Stimulated activated CD8-positive, alpha-beta memory T cell treated with anti-CD3 and anti-CD28 coated beads, Interleukin-4, amount 100 ng/mL, for 24 hours (primary cell): ENCODE data around the gene SPEG.

Experiments
- DNase-seq: peaks from one replicate; pipeline ENCODE4 v3.0.0-alpha.2; 2020; ENCODE audit warnings: low read depth

Gene SPEG

DNA sequence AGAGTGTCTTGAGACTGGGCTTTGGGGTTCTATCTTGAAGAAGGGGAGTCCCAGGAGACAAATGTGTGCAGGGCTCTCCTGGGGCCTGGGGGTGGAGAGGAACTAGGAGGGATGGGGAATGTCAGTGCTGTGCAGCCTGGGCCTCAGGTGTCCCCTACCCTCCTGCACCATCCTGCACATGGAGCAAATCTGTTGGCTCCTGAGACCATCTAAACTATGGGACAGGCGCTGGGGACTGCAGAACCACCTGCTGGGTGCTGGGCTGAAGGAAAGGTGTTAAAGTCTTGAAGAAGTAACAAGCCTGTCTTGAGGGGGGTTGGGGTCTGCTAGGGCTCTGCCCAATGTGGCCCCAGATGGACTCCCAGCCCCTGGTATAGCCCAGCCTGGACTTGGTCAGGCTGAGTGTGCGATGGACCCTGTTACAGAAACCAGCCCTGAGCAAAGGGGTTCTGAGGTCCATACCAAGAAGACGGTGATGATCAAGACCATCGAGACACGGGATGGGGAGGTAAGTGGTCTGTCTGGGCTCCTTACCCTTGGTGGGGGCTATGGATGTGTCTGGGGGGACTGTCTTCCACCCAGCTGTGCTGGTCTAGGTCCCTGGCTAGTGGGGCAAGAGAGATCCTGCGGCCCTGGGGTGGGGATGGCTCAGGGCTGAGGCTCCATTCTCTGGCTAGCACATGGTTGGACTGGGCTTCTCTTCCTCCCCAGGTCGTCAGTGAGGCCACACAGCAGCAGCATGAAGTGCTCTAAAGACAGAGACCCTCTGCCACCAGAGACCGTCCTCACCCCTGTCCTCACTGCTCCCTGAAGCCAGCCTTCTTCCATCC, 9.2 kb upstream of the SPEG start:
- no peak for DNase-seq

DNA sequence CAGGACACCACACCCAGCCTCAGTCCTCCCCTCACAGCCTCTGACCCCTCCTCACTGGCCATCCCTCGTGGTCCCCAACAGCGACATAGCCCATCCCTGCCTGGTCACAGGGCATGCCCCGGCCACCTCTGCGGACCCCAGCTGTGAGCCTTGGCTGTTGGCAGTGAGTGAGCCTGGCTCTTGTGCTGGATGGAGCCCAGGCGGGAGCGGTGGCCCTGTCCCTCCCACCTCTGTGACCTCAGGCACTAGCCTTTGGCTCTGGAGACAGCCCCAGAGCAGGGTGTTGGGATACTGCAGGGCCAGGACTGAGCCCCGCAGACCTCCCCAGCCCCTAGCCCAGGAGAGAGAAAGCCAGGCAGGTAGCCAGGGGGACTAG, 8.6 kb upstream of the SPEG start:
- DNase-seq: no peak

DNA sequence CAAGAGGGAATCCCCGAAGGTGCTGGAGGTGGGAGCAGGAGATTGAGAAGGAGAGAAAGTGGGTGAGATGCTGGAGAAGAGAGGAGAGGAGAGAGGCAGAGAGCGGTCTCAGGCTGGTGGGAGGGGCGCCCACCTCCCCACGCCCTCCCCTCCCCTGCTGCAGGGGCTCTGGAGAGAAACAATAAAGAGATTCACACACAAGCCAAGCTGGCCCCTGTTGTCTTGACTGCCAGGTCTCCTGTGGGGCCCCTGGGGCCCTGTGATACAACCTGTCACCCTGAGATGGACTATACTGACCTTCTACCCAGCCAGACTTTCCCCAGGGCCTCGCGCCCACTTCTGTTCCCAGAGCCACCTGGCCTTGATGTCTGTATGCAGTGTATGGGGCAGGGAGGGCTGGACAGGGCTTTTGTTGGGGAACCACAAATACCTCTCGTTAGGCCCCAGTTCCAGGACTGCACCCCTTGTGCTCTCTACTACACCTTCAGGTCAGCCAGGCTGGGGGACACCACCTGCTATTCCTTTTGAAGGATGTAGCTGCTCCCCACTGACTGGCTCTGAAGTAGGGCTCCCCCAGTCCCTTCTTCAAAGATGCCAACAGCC, 8.0 kb upstream of the SPEG start:
- DNase-seq: no peak

DNA sequence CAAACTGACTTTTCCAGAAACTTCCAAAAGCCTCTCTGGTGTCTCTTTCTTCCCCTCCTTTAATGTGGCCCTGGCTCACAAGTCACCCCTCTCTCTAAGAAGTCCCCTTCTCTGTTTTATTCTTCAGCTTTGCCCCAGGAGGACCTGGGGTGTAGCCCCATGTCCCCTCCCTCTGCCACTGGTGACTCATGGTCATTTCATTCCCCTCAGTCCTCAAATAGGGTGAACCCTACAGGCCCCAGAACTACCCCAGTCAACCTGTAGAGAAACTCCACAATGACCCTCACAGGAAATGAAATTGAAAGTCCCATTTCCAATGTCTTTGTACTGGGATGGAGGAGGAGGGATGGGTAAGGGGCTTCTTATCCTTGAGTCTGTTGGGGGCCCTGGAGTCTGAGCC, 6.2 kb upstream of the SPEG start:
- DNase-seq: no peak

DNA sequence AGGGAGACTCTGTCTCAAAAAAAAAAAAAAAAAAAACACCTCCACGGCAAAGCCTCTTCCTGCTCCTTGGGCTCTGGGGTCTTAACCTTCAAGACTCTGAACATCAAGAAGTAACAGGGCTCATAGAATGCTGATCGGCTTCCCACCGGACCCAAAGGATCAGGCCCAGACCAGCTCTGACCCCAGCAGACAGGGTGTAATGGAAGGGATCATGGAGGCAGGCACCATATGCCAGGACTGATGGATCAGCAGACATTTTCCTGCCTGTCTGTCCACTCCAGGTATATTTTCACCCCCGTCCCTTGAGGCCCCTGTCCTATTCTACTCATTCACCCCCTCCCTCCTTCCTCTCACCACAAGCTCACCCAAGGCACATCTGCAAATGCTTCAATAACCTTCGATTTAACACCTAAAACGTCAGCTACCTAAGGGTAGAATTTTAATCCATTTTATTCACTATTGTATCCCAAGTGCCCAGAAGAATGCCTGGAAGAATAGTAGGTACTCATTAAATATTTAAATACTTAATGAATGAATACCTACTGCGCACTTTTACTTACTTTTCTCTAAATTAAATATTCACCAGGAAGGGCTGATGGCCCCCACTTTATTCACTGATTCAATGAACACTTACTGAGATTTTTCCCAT, 4.6 kb upstream of the SPEG start:
- DNase-seq: no peak

DNA sequence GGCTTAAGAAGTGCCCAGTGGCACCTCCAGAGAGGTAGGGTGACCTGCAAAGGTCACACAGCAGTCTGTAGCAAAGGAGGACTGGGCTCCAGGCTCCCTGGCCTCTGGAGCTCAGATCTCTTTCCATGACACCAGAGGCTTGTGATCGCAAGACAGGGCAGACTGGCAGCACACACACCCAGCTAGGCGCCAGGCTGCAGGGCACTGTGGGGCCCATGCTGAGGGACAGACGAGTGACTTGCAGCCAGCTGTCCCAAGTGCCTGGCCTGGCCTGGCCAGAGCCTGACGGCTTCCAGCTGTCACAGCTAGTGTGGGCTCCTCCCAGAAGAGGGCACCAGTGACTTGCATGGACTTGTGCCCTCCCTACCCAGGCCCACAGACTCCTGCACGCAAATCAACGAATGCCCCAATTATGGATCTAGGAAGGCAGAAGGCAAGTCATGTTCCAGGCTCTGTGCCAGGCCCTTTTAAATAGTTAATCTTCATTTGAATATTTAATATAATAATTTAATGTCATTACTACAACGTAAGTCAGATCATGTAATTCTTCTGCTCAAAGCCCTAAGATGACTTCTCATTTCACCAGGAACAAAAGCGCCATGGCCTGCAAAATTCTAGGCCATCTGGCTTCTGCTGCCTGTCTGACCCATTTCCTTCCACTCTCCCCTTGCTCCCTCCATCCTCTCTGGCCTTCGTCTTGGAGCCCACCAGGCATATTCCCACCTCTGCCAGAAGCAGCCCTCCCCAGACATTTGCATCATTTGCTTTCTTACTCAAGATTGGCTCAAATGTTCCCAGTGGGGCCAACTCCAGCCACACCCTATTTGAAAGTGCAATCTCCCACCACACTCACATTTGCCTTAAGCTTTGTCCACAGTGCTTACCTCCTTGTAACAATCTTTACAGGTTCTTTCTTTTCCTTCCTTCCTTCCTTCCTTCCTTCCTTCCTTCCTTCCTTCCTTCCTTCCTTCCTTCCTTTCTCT, 3.7 kb upstream of the SPEG start:
- DNase-seq: no peak

DNA sequence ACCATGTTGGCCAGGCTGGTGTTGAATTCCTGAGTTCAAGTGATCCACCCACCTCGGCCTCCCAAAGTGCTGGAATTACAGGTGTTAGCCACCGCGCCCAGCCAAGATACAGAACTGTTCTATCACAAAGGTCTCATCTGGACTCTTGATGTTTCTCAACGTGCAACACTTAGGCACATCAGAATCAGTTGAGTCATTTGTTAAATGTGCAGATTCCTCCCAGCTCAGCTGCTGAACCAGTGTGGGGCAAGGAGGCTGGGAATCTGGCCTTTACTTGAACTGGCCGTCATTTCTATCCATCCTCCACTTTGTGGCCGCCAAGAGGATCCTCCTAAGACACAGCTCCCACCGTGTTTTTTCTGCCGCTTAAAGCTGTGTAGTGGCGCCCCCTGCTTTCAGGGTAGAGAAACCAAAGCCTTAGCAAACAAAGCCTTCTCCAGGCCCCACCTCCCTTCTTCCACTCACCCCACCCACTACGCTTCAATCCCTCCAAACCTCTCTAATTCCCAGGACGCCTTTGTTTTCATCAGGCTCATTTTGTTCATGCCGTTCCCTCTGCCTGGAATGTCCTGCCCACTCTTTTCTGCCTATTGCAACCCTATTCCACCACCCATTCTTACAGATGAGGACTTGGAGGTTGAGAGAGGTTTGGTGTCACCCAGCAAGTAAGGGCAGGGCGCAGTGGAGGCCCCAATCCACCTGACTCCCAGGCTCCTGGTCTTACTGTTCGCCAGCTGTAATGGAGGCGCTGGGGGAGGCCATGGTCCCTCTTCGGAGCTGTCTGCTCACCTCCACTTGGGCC, 776 bp upstream of the SPEG start:
- DNase-seq: peak; percentile 14

DNA sequence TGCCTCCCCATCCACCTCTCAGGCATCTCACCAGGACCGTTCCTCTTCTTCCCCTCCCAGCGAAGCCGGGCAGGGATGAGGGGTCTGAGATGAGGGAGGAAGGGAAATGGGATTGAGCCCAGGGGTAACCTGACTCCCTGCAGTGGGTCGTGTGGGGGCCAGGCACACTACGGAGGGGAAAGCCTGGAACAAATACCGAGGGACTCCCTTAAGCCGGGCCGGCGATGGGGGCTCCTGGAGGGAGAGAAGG, 250 bp upstream of the SPEG start:
- no peak for DNase-seq

DNA sequence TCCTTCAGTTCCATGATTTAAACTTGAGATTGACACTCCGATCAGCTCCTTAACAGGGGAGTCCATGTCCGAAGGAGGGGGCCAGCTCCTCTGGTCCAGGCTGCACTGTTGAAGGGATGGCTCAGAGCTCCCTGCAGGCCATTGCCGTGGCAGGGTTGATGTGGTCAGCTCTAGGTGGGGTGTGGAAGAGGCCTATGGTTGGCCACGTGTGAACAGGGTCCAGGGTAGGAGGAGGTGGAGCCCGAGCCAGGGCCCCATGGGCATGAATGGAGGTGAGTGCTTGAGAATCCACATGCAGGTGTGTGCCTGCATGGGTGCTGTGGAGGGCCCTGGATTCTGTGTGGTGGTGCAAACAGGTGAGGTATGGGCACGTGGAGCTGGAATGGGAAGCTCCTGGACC, 1.1 kb downstream of the SPEG start:
- DNase-seq: no peak

DNA sequence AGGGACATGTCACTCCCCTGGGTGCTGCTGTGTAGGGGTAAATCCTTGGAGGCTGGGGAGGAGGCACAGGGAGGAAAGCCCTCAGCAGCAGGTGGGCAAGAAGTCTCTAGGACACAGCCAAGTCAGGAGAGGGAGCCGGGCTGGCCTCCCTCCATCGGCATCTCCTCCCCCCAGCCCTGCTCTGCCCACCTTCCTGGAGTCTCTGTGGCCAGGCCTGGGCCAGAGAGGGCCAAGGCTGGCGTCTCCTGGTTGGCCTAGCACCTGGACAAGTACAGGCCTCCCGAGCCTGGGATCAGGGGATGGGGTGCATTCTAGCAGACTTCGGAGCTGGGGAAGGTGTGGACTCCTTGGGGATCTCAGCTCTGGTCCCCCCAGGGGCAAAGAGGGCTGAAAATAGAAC, 1.8 kb downstream of the SPEG start:
- DNase-seq: no peak

DNA sequence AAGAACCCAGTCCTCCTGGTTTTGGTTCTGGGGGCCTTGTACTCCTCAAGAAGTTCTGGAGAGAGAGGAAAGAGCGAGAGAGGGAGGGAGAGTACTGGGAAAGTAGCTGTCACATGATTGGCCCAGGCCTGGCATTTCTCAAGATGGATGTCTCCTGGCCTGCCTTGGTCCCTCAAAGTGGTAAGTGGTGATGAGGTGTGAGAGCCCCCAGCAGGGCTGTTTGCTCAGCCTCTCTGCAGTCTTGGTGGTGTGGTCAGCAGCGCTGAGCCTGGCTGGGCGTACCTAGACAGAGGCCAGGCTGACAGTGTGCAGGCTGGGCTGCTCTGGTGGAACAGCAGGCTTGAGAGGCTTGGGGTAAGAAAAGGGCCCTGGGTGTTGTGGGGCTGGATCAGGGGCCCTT, 2.5 kb downstream of the SPEG start:
- no peak for DNase-seq

DNA sequence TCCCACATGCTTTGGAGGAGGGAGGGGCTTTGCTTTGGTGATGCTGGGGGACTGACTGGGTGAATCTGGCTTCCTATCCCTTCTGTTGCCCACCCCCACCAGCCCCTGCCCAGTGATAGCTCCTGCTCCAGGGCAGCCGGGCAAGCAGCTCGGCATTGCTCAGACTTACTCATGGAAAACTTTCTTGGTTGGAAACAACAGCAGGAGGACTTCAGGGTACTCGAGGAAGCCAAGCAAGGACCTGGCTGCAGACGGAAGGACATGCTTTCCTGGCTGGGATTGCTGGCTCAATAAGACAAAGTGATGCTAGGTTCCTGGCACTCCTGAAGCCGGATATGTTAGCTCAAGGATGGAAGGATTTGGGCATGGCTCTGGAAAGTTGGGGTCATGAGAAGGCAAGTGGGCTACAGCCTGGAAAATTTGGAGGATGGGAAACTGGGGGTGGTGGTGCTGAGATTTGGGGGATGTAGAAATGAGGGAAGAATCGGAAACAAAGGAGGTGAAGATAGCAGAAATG, 3.1 kb downstream of the SPEG start:
- DNase-seq: no peak

DNA sequence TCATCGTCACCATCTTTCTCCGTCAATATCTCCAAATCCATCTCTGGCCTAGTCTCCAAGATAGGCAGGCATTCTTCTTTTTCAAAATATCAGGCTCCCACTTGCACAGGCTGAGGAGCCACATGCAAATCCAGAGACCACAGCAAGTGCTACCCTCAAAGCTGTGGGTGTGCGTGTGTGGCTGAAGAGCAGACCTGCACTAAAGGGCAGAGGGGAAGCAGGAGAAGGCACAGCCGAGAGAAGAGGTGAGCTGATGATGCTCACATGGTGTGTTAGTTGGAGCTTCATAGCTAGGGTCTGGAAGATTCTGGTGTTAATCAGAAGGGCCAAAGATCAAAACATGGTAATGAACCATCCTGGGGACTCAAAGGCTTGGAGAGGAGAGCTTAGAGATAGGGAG, 3.8 kb downstream of the SPEG start:
- DNase-seq: no peak

DNA sequence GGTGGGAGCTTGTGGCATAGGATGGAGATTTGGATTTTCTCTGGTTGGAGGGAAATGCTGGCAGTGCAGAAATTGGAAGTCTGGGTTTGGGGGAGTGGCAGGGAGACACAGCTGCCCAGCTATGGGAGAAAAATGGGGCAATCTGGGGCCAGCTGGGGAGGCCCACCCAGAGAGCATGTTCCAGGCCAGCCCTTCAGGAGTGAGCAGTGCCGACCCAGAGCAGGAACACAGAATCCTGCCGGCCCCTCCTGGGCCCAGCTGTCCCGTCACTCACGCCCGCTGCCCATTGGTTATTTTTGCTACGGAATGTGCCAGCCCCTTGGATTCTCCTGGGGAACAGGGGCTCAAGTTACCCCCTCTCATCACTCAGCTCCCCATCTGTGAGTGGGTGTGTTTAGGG, 4.9 kb downstream of the SPEG start:
- DNase-seq: no peak

DNA sequence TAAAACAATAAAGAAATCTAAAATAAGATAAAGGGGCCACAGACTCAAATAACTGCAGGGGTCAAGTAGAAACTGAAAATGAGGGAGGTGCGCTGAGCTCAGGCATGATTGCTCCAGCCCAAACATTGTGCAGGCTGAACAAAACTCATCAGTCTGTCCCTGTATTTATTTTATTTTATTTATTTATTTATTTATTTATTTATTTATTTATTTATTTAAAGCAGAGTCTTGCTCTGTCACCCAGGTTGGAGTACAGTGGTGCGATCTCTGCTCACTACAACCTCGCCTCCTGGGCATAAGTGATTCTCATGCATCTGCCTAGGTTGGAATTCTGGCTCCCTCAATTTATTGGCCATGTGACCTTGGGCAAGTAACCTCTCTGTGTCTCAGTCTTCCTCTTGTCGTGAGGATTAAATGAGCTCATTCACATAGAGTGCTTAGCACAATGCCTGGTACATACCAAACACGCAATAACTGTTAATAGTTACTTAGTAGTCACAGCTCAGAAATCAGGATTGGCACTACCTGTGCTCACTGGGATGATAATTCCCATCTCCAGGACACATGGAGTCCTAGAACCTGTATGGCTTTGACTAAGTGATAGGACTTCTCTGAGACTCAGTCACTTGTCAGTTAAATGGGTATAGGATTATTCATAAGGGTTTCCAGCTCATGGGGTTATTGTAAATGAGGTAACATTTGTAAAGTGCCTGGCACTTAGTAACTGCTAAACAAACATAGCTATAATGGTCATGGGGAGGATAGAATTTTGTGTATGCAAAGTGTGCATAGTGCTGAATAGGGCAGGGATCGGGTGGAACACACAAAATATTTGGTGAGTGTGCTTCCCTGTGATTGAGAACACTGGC, 6.0 kb downstream of the SPEG start:
- DNase-seq: no peak

DNA sequence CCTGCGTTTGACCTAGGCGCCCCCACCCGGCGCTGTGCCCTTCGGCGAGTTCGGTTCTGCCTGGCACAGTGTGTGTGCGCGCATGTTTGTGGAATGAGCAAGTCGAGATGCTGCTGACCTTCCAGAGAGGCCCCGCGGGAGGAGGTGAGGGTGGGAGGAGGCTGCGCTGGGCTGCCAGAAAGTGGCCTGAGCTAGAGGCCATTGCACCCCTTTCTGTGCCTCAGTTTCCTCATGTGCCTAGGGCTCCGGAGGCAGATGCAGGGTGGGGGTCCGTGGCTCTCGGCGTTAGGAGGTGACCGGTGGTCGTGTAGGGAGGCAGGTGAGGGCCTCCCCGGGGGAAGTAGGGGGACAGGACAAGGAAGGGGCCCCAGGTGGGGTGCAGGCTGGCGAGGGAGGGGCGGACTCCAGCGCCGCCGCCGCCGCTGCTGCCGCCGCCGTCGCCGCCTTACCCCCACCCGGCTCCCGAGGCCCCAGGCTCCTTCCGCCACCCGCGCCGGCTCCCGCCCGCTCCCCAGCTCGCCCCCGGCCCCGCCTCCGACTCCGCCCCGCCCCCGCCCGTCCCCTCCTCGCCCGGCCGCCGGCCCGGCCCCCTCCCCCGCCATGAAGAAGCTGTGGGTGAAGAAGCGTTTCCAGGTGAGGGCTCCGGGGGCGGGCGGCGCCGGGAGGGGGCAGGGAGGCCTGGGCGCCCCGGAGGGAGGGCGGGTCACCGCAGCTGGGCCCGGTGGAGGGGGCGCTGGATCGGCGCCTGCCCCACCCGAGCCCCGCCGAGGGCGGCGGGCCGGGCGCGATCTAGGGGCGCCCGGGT, 7.0 kb downstream of the SPEG start:
- DNase-seq: peak; percentile 27

DNA sequence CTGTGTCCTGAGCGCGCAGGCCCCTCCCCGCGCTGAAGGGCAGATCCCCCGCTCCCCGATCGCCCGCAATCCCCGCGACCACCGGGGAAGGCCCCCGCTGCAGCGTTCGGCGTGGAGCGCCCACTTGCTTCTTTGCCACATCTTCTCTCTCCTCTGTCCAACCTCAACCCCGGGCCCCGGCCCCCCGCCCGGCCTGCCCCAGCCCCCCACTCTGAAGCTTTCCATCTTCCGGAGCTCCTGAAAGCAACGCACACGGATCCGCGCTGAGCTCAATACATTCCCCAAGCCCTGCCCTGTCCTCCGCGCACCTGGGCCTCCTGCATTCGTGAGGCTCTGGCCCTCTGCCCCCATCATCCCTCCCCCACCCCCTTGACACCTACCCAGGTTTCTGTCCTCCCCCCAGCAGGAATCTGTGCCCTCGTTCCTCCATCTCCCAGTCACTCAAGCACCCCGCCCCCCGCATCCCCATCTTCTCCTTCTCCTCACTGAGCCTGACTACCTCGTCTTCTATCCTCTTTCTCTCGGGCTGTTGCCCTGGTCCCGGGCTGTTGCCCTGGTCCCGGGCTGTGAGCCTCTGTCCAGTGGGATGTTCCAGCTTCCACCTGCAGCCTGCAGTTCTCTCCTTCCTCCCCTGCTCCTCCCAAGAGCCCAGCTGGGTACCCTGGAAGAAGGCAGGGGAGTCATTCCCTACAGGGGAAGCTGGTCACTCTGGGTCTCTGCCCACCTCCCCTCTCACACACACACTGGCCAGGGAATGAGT, 7.8 kb downstream of the SPEG start:
- no peak for DNase-seq

DNA sequence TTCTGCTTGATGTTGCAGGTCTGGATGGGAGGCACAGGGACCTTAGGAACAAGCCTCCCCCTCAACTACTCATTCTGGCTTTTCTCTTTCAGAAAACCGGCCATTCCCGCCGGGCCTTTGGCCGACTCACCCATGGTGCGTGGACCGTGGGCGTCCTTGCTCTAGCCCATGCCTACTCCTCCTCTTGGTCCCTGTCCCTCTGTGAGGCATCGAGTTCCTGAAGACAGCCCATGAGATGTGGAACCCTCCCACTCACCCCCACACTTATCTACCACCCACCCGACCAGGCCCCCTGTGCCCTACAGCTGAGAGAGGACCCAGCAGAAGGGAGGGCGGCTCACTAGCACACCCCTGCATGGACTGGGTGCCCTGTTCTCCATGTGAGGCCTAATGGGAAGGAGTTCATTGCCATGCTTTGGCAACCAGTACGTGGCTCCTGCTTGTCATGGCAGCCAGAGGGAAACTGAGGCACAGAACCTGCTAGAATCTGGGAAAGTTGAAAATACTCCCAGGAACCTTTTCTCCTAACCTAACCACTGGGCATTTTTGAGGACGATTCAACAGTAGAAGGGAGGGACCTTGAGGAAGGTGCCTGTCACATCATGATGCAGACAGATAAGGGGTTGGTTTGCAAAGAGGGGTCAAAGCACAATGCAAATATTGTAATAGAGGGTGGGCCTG, 8.5 kb downstream of the SPEG start:
- no peak for DNase-seq

DNA sequence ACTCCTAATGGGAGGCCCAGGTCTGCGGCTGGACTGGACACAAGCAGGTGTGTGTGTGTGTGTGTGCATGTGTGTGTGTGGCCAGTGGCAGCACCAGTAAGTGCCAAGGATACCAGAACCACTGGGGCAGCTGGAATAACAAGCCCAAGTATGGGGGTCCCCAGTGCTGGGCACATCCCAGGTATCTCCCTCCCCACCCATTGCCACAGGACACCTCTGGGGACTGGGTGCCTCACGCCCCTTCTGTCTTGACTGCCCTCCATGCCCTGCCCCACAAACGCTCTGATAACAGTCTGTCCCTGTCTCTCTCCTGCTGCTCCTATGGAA, 9.0 kb downstream of the SPEG start:
- DNase-seq: no peak
